ENCODE measurements around the gene CERS6. TPM values are rescaled to one million over a fixed set of nuclear protein-coding genes. Genes with fewer than 3 reads are reported as not detected.

CERS6 gene
- total RNA-seq, 2 donors from 2014 or later: 12.5 to 16.3 TPM

DNA sequence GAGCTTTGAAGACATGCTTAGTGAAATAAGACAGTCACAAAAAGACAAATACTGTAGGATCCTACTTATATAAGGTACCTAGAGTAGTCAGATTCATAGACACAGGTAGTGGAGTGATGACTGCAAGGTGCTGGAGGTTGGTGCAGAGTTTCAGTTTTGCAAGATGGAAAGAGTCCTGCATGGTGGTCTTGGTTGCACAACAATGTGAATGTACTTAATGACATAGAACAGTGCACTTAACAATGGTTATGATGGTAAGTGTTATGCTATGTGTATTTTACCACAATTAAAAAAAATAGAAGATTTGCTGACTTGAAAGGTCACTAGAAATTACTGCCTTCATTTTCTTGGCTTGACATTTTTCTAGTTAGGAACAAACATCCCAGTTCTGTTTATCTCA lies 9.5 kb downstream of the CERS6 start:
- H3K4me3 ChIP-seq: no peak overlapping the region
- peaks cover 24% of the 10 kb centered on the region for H3K4me1 ChIP-seq
- H3K27ac ChIP-seq: no peak overlapping the region
- intact Hi-C loops (cut with DNase I): no loop called here
- DNase-seq (no peak), ATAC-seq (no peak)
- H3K36me3 ChIP-seq (replicated peaks in 1 of 2; ENCODE audit: insufficient read depth in 1 of 2, low read depth in 2 of 2): no peaks in the 10 kb centered on the region
- TF ChIP-seq, protein P1, sequence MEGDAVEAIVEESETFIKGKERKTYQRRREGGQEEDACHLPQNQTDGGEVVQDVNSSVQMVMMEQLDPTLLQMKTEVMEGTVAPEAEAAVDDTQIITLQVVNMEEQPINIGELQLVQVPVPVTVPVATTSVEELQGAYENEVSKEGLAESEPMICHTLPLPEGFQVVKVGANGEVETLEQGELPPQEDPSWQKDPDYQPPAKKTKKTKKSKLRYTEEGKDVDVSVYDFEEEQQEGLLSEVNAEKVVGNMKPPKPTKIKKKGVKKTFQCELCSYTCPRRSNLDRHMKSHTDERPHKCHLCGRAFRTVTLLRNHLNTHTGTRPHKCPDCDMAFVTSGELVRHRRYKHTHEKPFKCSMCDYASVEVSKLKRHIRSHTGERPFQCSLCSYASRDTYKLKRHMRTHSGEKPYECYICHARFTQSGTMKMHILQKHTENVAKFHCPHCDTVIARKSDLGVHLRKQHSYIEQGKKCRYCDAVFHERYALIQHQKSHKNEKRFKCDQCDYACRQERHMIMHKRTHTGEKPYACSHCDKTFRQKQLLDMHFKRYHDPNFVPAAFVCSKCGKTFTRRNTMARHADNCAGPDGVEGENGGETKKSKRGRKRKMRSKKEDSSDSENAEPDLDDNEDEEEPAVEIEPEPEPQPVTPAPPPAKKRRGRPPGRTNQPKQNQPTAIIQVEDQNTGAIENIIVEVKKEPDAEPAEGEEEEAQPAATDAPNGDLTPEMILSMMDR (IDR thresholded peaks at IDR 0.05): no peak
- no peak for TF ChIP-seq POLR2A (IDR thresholded peaks at IDR 0.05)
- H3K9me3 ChIP-seq: no peaks in the 10 kb centered on the region
- no peaks in the 10 kb centered on the region for H3K27me3 ChIP-seq

DNA sequence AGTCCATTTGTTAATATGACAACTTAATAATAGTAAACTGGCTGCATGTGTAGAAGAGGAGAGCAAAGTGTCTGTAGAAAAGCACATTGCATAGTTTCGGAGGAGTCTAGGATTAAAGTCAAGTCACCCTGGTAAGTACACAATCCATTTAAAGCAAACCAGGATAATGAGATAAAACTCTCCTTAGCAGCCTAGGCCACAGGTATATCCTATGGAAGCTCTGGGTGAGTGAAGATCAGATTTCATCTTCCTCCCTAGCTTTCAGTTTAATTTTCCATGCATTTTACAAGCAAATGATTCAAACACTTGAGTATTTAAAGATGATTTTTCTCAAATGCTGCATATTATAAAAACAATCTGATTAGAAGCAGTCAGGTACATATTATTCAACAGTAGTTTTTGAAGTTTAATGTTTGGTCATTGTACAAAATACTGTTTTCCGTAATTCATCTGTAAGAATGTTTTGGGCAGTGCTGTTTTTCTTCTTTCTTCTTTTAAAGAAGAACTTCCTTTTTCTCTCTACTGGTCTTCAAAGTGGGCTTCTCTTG lies 10.2 kb downstream of the CERS6 start:
- Histone ChIP-seq H3K4me1 (peaks cover 24% of the 10 kb centered on the region), H3K36me3 (replicated peaks in 1 of 2; ENCODE audit: insufficient read depth in 1 of 2, low read depth in 2 of 2) (no peaks in the 10 kb centered on the region), H3K4me3 (no peak overlapping the region), H3K27ac (peak overlapping the region in 1 of 4 donors; percentile 36), H3K27me3 (no peaks in the 10 kb centered on the region), H3K9me3 (no peaks in the 10 kb centered on the region)
- no peak for DNase-seq
- TF ChIP-seq POLR2A (IDR thresholded peaks at IDR 0.05): no peak
- TF ChIP-seq, protein P1 (IDR thresholded peaks at IDR 0.05): no peak
- intact Hi-C loops (cut with DNase I): no loop called here
- no peak for ATAC-seq
- 39 to 49% methylated on average over 2 of the region's 2 CpGs for WGBS, 2 donors

DNA sequence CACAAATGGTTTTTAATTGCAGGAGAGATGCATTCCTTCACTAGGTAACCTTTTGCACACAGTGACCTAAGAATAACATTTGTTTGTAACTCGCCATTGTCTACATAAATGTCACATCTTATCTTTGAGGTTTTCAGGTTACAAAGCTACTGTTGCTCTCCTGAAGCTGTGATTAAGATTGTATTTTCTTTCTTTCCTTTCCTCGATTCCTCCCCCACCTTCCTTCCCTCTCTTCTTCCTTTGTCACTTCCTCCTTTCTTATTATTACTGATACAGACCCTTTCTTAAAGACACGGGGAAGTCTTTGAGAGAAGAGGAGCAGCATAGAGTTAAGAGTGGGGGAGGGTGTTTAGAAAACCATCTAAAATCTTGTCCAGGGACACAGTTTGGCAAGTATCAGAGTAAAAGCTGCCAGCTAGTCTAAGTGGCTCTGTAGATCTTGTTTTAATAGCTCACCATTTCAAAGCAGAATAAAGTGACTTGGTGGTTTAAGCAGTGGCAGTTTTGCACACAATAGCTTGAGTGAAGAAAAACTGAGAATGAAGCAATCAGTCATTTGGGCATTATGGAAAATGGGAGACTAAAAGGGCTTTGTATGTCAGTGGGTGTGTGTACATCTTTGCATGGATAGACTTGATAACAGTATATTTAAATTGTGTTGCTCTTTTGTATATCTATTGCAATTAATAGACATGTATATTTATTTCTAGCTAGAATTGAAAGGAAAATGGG lies 10.9 kb downstream of the CERS6 start:
- no peak for TF ChIP-seq POLR2A (IDR thresholded peaks at IDR 0.05)
- TF ChIP-seq, protein P1 (IDR thresholded peaks at IDR 0.05): no peak
- peaks cover 24% of the 10 kb centered on the region for H3K4me1 ChIP-seq
- H3K36me3 ChIP-seq (replicated peaks in 1 of 2; ENCODE audit: insufficient read depth in 1 of 2, low read depth in 2 of 2): no peaks in the 10 kb centered on the region
- WGBS, 2 donors: 7 to 8% methylated on average over 3 of the region's 3 CpGs
- peak overlapping the region in 1 of 4 donors; percentile 36 for H3K27ac ChIP-seq
- intact Hi-C loops (cut with DNase I): no loop called here
- no peak for DNase-seq
- H3K4me3 ChIP-seq: no peak overlapping the region
- ATAC-seq: no peak
- no peaks in the 10 kb centered on the region for H3K27me3 ChIP-seq
- no peaks in the 10 kb centered on the region for H3K9me3 ChIP-seq

DNA sequence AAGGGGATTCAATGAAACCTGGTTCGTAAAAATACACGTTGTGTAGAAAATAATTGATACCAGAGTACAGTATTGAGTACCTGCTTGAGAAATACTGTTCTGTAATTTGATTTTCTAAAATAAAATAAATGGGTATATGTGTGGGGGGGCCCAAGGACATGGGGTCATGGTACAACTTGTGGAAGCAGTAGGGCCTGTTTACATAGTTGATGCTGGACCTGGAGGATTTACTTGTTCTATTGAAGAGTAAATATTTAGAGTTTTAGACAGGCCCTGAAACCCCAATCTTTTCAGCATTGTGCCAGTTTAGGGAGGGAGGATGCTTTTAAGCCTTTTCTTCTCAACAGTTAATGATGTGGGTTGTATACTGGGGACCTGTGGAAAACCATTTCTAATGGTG lies 11.7 kb downstream of the CERS6 start:
- WGBS, 2 donors: 64 to 76% methylated on average over 2 of the region's 2 CpGs
- Histone ChIP-seq H3K27ac (no peak overlapping the region), H3K36me3 (replicated peaks in 1 of 2; ENCODE audit: insufficient read depth in 1 of 2, low read depth in 2 of 2) (no peaks in the 10 kb centered on the region), H3K4me3 (no peak overlapping the region), H3K4me1 (peaks cover 24% of the 10 kb centered on the region), H3K27me3 (no peaks in the 10 kb centered on the region), H3K9me3 (no peaks in the 10 kb centered on the region)
- DNase-seq: no peak
- intact Hi-C loops (cut with DNase I): no loop called here
- TF ChIP-seq POLR2A (IDR thresholded peaks at IDR 0.05): no peak
- TF ChIP-seq, protein P1 (IDR thresholded peaks at IDR 0.05): no peak
- no peak for ATAC-seq

DNA sequence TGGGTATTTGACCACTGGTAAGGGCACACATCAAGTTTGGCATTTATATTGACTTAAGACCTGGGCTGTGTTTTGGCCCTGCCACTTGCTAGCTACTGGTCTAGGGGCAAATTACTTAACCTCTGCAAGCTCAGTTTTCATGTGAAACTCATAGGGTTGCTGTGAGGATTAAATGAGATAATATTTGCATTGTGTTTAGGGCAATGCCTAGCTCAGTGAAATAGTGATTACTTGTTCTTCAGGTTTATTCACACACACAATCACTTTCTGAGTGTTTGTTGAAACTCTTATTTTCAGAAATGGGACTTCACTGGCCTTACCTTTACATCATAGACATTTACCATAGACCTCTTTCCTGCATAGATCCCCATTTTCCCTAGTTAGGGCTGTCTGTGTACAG lies 12.3 kb downstream of the CERS6 start:
- Histone ChIP-seq H3K4me1 (peaks cover 24% of the 10 kb centered on the region), H3K27me3 (no peaks in the 10 kb centered on the region), H3K9me3 (no peaks in the 10 kb centered on the region), H3K4me3 (no peak overlapping the region), H3K36me3 (replicated peaks in 1 of 2; ENCODE audit: insufficient read depth in 1 of 2, low read depth in 2 of 2) (no peaks in the 10 kb centered on the region), H3K27ac (no peak overlapping the region)
- no peak for ATAC-seq
- intact Hi-C loops (cut with DNase I): no loop called here
- TF ChIP-seq POLR2A (IDR thresholded peaks at IDR 0.05): no peak
- TF ChIP-seq, protein P1 (IDR thresholded peaks at IDR 0.05): no peak
- DNase-seq: no peak

All from body of pancreas (tissue), 4 donors.